GM23338 (cell line): ENCODE data around the gene POFUT2.

Source experiments
- EZH2 ChIP-seq: fragments of 200-600 bp; sonication (generic); IDR thresholded peaks from one replicate; pipeline ENCODE4 v1.8.0; 2017; ENCODE audit warnings: antibody characterized with exemption, mild to moderate bottlenecking, low read depth; ENCODE audit not compliant: unreplicated experiment
- EZH2phosphoT487 ChIP-seq: fragments of 200-600 bp; sonication (generic); IDR thresholded peaks from one replicate; pipeline ENCODE4 v1.8.1; 2018; ENCODE audit warnings: antibody characterized with exemption; ENCODE audit not compliant: unreplicated experiment
- NANOG ChIP-seq: IDR thresholded peaks from 2 replicates; pipeline ENCODE4 v1.6.1; 2016; ENCODE audit warnings: antibody characterized with exemption, borderline replicate concordance
- STAT1 ChIP-seq: IDR thresholded peaks from one replicate; pipeline ENCODE4 v1.6.1; 2016; ENCODE audit warnings: antibody characterized with exemption; ENCODE audit not compliant: unreplicated experiment
- ZNF331 ChIP-seq: fragments of 250-450 bp; sonication (Bioruptor Pico); IDR thresholded peaks from 2 replicates; pipeline ENCODE4 v1.5.0; 2020; ENCODE audit warnings: low read depth, mild to moderate bottlenecking, moderate library complexity
- TF ChIP-seq, protein P1 (sequence below), 2 experiments: fragments of 200-600 bp in 1 of 2; sonication (generic) in 1 of 2; conservative IDR thresholded peaks; 2 replicates each; pipeline versions ENCODE4 v1.5.1 to v1.6.1; 2016 to 2017; ENCODE audit warnings: antibody characterized with exemption in 2 of 2, low read depth in 2 of 2, mild to moderate bottlenecking in 2 of 2, moderate library complexity in 1 of 2
- TF ChIP-seq, protein P2 (sequence below): IDR thresholded peaks from one replicate; pipeline ENCODE4 v1.6.1; 2018; ENCODE audit warnings: antibody characterized with exemption; ENCODE audit not compliant: unreplicated experiment

DNA sequence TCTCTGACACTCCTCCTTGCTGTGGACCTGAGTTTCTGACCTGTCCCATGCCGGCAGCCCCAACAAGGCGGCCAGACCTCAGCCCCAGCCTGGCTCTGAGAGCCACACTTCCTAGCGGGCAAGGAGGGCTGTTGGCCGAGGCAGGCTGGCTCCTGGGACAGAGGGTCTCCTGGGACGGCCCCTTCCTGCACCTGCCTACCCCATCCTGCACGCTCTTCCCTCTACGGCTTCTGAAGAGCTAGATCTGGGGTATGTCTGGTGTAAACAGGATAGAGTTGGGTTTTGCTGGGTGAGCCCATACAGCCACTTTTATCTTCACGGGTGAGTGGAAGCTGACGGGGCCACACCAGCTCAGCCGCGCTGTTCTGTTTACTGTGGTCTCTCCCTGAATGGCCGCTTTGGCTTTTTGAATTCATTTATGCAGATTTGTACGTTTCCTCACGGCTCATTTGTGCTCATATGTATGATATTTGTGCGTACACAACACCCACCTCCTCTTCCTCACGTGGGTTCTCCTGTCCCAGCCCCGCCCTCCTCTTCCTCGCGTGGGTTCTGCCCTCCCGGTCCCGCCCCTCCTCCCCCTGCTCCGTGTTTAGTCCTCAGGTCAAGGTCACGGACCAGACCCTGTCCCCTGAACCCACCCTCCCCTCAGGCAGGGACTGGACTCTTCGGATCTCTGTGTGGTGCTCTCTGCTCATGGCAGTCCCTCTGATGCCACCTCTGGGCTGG is 34.7 kb upstream of the POFUT2 start:
- TF ChIP-seq, protein P1, sequence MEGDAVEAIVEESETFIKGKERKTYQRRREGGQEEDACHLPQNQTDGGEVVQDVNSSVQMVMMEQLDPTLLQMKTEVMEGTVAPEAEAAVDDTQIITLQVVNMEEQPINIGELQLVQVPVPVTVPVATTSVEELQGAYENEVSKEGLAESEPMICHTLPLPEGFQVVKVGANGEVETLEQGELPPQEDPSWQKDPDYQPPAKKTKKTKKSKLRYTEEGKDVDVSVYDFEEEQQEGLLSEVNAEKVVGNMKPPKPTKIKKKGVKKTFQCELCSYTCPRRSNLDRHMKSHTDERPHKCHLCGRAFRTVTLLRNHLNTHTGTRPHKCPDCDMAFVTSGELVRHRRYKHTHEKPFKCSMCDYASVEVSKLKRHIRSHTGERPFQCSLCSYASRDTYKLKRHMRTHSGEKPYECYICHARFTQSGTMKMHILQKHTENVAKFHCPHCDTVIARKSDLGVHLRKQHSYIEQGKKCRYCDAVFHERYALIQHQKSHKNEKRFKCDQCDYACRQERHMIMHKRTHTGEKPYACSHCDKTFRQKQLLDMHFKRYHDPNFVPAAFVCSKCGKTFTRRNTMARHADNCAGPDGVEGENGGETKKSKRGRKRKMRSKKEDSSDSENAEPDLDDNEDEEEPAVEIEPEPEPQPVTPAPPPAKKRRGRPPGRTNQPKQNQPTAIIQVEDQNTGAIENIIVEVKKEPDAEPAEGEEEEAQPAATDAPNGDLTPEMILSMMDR (conservative IDR thresholded peaks at IDR 0.05; ENCODE audit: low read depth in 2 of 2) = no peak
- TF ChIP-seq NANOG (no peak), EZH2phosphoT487 (no peak), ZNF331 (CRISPR knock-in tag) (no peak), EZH2 (no peak), STAT1 (no peak)
- TF ChIP-seq, protein P2, sequence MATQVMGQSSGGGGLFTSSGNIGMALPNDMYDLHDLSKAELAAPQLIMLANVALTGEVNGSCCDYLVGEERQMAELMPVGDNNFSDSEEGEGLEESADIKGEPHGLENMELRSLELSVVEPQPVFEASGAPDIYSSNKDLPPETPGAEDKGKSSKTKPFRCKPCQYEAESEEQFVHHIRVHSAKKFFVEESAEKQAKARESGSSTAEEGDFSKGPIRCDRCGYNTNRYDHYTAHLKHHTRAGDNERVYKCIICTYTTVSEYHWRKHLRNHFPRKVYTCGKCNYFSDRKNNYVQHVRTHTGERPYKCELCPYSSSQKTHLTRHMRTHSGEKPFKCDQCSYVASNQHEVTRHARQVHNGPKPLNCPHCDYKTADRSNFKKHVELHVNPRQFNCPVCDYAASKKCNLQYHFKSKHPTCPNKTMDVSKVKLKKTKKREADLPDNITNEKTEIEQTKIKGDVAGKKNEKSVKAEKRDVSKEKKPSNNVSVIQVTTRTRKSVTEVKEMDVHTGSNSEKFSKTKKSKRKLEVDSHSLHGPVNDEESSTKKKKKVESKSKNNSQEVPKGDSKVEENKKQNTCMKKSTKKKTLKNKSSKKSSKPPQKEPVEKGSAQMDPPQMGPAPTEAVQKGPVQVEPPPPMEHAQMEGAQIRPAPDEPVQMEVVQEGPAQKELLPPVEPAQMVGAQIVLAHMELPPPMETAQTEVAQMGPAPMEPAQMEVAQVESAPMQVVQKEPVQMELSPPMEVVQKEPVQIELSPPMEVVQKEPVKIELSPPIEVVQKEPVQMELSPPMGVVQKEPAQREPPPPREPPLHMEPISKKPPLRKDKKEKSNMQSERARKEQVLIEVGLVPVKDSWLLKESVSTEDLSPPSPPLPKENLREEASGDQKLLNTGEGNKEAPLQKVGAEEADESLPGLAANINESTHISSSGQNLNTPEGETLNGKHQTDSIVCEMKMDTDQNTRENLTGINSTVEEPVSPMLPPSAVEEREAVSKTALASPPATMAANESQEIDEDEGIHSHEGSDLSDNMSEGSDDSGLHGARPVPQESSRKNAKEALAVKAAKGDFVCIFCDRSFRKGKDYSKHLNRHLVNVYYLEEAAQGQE = no peak
